Keratinocyte (primary cell): Measurements from ENCODE around the gene C22orf15. TPM values are rescaled to one million over a fixed set of nuclear protein-coding genes. Genes with fewer than 3 reads are reported as not detected.

ENCODE experiments used
- DNase-seq: peaks from one replicate; pipeline ENCODE4 v3.0.0-alpha.2; 2011; ENCODE audit warnings: low read depth, missing footprints, low spot score
- FAIRE-seq: peaks from 2 replicates; lab custom pipeline; 2011; peaks lifted over from hg19 to GRCh38; lab: Jason Lieb, UNC
- H2AFZ ChIP-seq: 2 replicates; pipeline ENCODE4 v1.6.0; 2012; ENCODE audit warnings: low read length, control low read depth, inconsistent platforms; ENCODE audit not compliant: control insufficient read depth
- H3K27ac ChIP-seq: 2 replicates; pipeline ENCODE4 v1.5.1; 2011; ENCODE audit warnings: low read length; ENCODE audit not compliant: control insufficient read depth, insufficient read depth
- H3K27me3 ChIP-seq: 3 replicates; pipeline ENCODE4 v1.6.0; 2011; ENCODE audit warnings: low read length; ENCODE audit not compliant: control insufficient read depth, insufficient read depth; ENCODE audit errors: extremely low read depth
- H3K36me3 ChIP-seq, 2 experiments: 2 replicates in 1 of 2; 3 replicates in 1 of 2; pipeline ENCODE4 v1.5.1; 2011; ENCODE audit warnings: low read length in 2 of 2, mild to moderate bottlenecking in 1 of 2; ENCODE audit not compliant: control insufficient read depth in 2 of 2, insufficient read depth in 2 of 2; ENCODE audit errors: extremely low read depth in 1 of 2
- H3K4me1 ChIP-seq: 3 replicates; pipeline ENCODE4 v1.5.1; 2011; ENCODE audit warnings: low read length; ENCODE audit not compliant: control insufficient read depth, insufficient read depth; ENCODE audit errors: extremely low read depth
- H3K4me2 ChIP-seq: 3 replicates; pipeline ENCODE4 v1.6.0; 2011; ENCODE audit warnings: low read depth, low read length; ENCODE audit not compliant: control insufficient read depth, insufficient read depth; ENCODE audit errors: extremely low read depth
- H3K4me3 ChIP-seq, 3 experiments: fragments of 200-600 bp in 1 of 3; sonication (generic) in 1 of 3; 2 replicates in 2 of 3; 3 replicates in 1 of 3; pipeline ENCODE4 v1.5.1; 2011 to 2016; ENCODE audit warnings: low read length in 3 of 3, mild to moderate bottlenecking in 3 of 3, control low read depth in 2 of 3, inconsistent platforms in 1 of 3, low read depth in 1 of 3, mixed read lengths in 1 of 3, mixed run types in 1 of 3, moderate library complexity in 1 of 3; ENCODE audit not compliant: control insufficient read depth in 2 of 3, insufficient read depth in 2 of 3; ENCODE audit errors: extremely low read depth in 1 of 3
- H3K79me2 ChIP-seq: 2 replicates; pipeline ENCODE4 v1.6.0; 2012; ENCODE audit warnings: low read length; ENCODE audit not compliant: control insufficient read depth, insufficient read depth
- H3K9ac ChIP-seq: 3 replicates; pipeline ENCODE4 v1.6.0; 2011; ENCODE audit warnings: low read length; ENCODE audit not compliant: control insufficient read depth, insufficient read depth; ENCODE audit errors: extremely low read depth
- H3K9me1 ChIP-seq: 3 replicates; pipeline ENCODE4 v1.6.0; 2011; ENCODE audit warnings: low read length; ENCODE audit not compliant: control insufficient read depth, insufficient read depth; ENCODE audit errors: extremely low read depth
- H3K9me3 ChIP-seq: 2 replicates; pipeline ENCODE4 v1.5.1; 2012; ENCODE audit warnings: low read depth, low read length; ENCODE audit not compliant: control insufficient read depth
- H4K20me1 ChIP-seq: 3 replicates; pipeline ENCODE4 v1.6.0; 2011; ENCODE audit warnings: low read length; ENCODE audit not compliant: control insufficient read depth, insufficient read depth; ENCODE audit errors: extremely low read depth
- CTCF ChIP-seq, 3 experiments: IDR thresholded peaks in 1 of 3; conservative IDR thresholded peaks in 1 of 3; optimal IDR thresholded peaks in 1 of 3; 2 replicates in 2 of 3; 3 replicates in 1 of 3; pipeline versions ENCODE3 to v1.5.1; 2011; ENCODE audit warnings: low read length in 3 of 3, mild to moderate bottlenecking in 3 of 3, moderate library complexity in 2 of 3, control low read depth in 1 of 3, inconsistent platforms in 1 of 3; ENCODE audit not compliant: insufficient read depth in 2 of 3; ENCODE audit errors: extremely low read depth in 1 of 3
- EZH2 ChIP-seq: IDR thresholded peaks from one replicate; pipeline ENCODE4 v1.6.1; 2012; ENCODE audit warnings: inconsistent platforms, mild to moderate bottlenecking, low read length, moderate library complexity
- dilution Hi-C: fragments of 300-500 bp; cut with MboI; formaldehyde crosslinking; loops from one replicate; pipeline ENCODE4 v1.7.0; 2020; ENCODE audit warnings: low sequenced_read_pairs; ENCODE audit not compliant: extremely low pct_ligation_motif_present
- polyA plus RNA-seq, 5 experiments: library from polyadenylated mRNA; depleted of rRNA in 3 of 5; stranded (reverse) in 3 of 5; stranded (forward) in 1 of 5; unstranded in 1 of 5; fragments of >200 nt; gene quantifications; 1 replicate in 1 of 5; 2 replicates in 3 of 5; 3 replicates in 1 of 5; pipeline versions ENCODE4 v1.2.1 to v1.2.3, GENCODE V29; 2011 to 2012; ENCODE audit warnings: missing spikeins in 2 of 5, low read depth in 1 of 5, low replicate concordance in 1 of 5

The C22orf15 gene
- polyA plus RNA-seq, 1 donor (not counting 4 experiments of a cell fraction or from before 2014, with no cell fraction given): not detected

- Histone ChIP-seq H3K27me3 (no peaks in the 10 kb centered on the region), H3K36me3 (no peaks in the 10 kb centered on the region), H3K4me2 (peak overlapping the region; percentile 37), H3K27ac (peak overlapping the region; percentile 6), H2AFZ (peak overlapping the region; percentile 87), H3K9ac (no peak overlapping the region), H3K9me3 (no peaks in the 10 kb centered on the region), H3K79me2 (no peaks in the 10 kb centered on the region), H3K4me3 (peak overlapping the region in 1 of 3 experiments; percentile 5), H3K9me1 (no peaks in the 10 kb centered on the region), H3K4me1 (peaks cover 21% of the 10 kb centered on the region), H4K20me1 (no peaks in the 10 kb centered on the region)
- dilution Hi-C loops: no loop called here
- FAIRE-seq (peak; percentile 90), DNase-seq (peak; percentile 70)
- no peak for TF ChIP-seq CTCF (optimal IDR thresholded peaks at IDR 0.05 in 1 of 3, IDR thresholded peaks at IDR 0.05 in 1 of 3, conservative IDR thresholded peaks at IDR 0.05 in 1 of 3; ENCODE audit: extremely low read depth in 1 of 3, insufficient read depth in 2 of 3, low read length in 3 of 3)
Observed at GRCh38 chr22:23781511-23782183, 18.9 kb downstream of the C22orf15 start.

- Histone ChIP-seq H3K27me3 (no peaks in the 10 kb centered on the region), H3K9me1 (no peaks in the 10 kb centered on the region), H4K20me1 (no peaks in the 10 kb centered on the region), H3K9ac (no peak overlapping the region), H3K9me3 (no peaks in the 10 kb centered on the region), H3K4me3 (no peak overlapping the region), H3K4me2 (peak overlapping the region; percentile 37), H2AFZ (no peak overlapping the region), H3K4me1 (peaks cover 22% of the 10 kb centered on the region), H3K27ac (no peak overlapping the region), H3K79me2 (no peaks in the 10 kb centered on the region), H3K36me3 (no peaks in the 10 kb centered on the region)
- DNase-seq (no peak), FAIRE-seq (no peak)
- dilution Hi-C loops: no loop called here
- no peak for TF ChIP-seq EZH2
- no peak for TF ChIP-seq CTCF (optimal IDR thresholded peaks at IDR 0.05 in 1 of 3, IDR thresholded peaks at IDR 0.05 in 1 of 3, conservative IDR thresholded peaks at IDR 0.05 in 1 of 3; ENCODE audit: extremely low read depth in 1 of 3, insufficient read depth in 2 of 3, low read length in 3 of 3)
Observed at GRCh38 chr22:23782252-23782651, 19.5 kb downstream of the C22orf15 start.
